Measurements from ENCODE around the gene NCK1. TPM values are rescaled to one million over a fixed set of nuclear protein-coding genes. Genes with fewer than 3 reads are reported as not detected.
"Not testable (repeated sequence)": the region's sequence is repeated elsewhere in the genome, so short reads cannot be mapped to it uniquely, and the experiment has no call there.

Gene NCK1
- total RNA-seq, 2 experiments from 2014 or later: 36.3 to 39.1 TPM

DNA sequence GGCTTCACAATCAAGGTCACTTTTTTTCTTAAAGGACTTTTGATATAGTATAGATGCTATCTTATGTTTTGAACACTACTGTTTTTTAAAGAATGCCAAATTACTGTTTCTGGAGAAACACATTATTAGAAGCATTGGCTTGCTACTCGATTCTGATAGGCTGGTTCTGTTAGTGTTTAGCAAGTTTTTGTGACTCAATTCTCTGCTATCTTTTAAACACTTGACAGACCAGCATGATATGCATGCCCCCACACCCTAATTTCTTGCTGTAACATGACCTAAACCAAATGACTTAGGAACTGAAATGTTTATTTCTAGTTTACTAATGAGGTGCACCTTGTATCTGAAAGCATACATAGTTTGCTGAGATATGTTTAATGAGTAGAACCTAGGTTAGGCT is 90.3 kb downstream of the NCK1 start:
- ATAC-seq (no peak), DNase-seq (no peak)
- POLR2A ChIA-PET: no interaction called here
- H3K27ac Mint-ChIP-seq: no peak overlapping the region
- CTCF ChIA-PET: no interaction called here
- H3K4me1 Mint-ChIP-seq (ENCODE audit: low read depth): peaks cover 4% of the 10 kb centered on the region
- peaks cover 4% of the 10 kb centered on the region for H3K36me3 Mint-ChIP-seq (ENCODE audit: low read depth)
- H3K27me3 Mint-ChIP-seq (ENCODE audit: low read depth): no peaks in the 10 kb centered on the region
- no peaks in the 10 kb centered on the region for H3K9me3 Mint-ChIP-seq (ENCODE audit: insufficient read depth)
- no peak overlapping the region for H3K4me3 Mint-ChIP-seq

- Mint-ChIP-seq H3K27ac (no peak overlapping the region), H3K4me1 (ENCODE audit: low read depth) (peaks cover 4% of the 10 kb centered on the region), H3K27me3 (ENCODE audit: low read depth) (no peaks in the 10 kb centered on the region), H3K9me3 (ENCODE audit: insufficient read depth) (no peaks in the 10 kb centered on the region), H3K36me3 (ENCODE audit: low read depth) (peaks cover 2% of the 10 kb centered on the region), H3K4me3 (no peak overlapping the region)
- CTCF ChIA-PET: no interaction called here
- POLR2A ChIA-PET: no interaction called here
- DNase-seq (no peak), ATAC-seq (no peak)
Observed at GRCh38 chr3:136954251-136954650, 92.2 kb downstream of the NCK1 start.

DNA sequence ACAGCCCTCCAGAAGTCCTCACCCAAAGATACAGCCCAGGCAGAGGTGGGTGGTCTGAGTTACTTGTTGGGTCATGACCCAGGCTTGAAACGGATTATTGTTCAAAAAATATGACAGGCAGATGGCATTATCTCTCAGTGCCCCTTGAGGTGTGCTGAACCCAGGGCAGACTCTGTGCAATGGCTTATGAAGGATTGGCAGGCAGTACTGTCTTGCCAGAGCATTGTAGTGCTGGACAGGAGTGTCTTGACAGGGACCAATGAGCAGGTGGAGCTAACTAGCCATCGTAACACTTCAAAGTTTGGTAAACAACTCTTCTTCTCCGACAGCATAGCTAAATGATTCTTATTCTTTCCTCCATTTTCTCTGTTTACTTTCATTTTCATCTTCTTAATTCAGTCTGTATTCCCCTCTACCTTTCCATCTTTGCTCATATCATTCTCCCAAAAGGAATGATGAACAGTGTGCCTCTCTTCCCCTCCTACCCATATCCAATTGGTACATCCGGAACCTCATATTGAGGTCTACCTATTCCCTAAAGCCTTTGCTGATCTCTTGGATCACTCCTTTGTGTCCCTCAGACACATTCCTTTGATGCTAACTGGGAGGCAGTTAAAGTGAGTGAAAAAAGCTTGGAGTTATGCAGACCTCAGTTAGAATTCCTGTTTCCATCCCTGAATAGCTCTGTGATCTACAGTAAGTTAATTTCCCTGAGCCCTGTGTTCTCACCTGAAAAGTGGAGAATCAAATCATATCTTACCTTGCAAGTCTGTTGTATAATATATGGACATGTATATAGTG is 93.2 kb downstream of the NCK1 start:
- Mint-ChIP-seq H3K27me3 (ENCODE audit: low read depth) (no peaks in the 10 kb centered on the region), H3K4me1 (ENCODE audit: low read depth) (peaks cover 4% of the 10 kb centered on the region), H3K4me3 (no peak overlapping the region), H3K9me3 (ENCODE audit: insufficient read depth) (no peaks in the 10 kb centered on the region), H3K27ac (no peak overlapping the region), H3K36me3 (ENCODE audit: low read depth) (peaks cover 6% of the 10 kb centered on the region)
- ChIA-PET POLR2A (no interaction called here), CTCF (no interaction called here)
- no peak for ATAC-seq
- no peak for DNase-seq

DNA sequence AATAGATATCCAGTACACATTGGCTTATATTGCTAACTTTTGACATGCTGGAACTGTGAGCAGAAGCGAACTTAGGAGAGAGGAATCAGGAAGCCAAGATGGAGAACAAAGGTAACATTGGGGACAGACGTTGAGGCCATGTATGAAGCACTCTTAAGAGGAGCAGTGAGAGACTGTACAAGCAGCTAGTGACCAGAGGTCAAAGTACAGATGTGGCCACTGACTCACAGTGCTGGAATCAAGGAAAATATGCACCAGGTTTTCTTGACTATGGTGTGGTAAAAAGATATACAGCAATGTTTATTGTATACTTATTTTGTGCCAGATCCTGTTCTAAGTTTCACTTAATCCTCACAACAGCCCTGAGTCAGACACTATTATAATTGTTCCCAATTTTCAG is 93.8 kb downstream of the NCK1 start:
- Mint-ChIP-seq H3K27me3 (ENCODE audit: low read depth) (no peaks in the 10 kb centered on the region), H3K27ac (no peak overlapping the region), H3K4me3 (no peak overlapping the region), H3K9me3 (ENCODE audit: insufficient read depth) (no peaks in the 10 kb centered on the region), H3K4me1 (ENCODE audit: low read depth) (peaks cover 4% of the 10 kb centered on the region), H3K36me3 (ENCODE audit: low read depth) (peaks cover 6% of the 10 kb centered on the region)
- ATAC-seq: no peak
- DNase-seq: no peak
- ChIA-PET CTCF (no interaction called here), POLR2A (no interaction called here)

DNA sequence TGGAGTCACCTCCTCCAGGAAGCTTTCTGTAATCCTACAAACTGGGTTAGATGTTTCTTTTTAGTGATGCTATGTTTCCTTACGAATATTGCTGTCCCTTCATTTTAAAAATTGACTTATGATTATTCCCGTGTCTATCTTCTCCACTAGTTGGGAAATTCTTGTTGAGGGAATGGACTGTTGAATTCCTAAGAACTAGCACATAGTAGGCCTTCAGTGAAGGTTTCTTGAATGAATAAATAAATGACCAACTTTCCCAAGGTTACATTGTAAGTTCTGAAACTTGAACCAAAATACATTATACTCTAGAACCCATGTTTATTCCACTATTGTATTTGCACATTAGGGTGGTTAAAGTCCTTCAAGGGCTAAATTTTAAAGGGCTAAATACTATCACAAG is 95.0 kb downstream of the NCK1 start:
- H3K4me3 Mint-ChIP-seq: no peak overlapping the region
- ChIA-PET CTCF (interaction anchor here (0.6 to 0.8 kb wide), 2 partner anchors 95 to 267 kb away, joined by 3 read pairs; no protein-coding TSS in a partner anchor), POLR2A (no interaction called here)
- no peaks in the 10 kb centered on the region for H3K9me3 Mint-ChIP-seq (ENCODE audit: insufficient read depth)
- H3K27ac Mint-ChIP-seq: no peak overlapping the region
- ATAC-seq: no peak
- DNase-seq: no peak
- H3K27me3 Mint-ChIP-seq (ENCODE audit: low read depth): no peaks in the 10 kb centered on the region
- H3K4me1 Mint-ChIP-seq (ENCODE audit: low read depth): peaks cover 4% of the 10 kb centered on the region
- peaks cover 6% of the 10 kb centered on the region for H3K36me3 Mint-ChIP-seq (ENCODE audit: low read depth)

GRCh38 chr3:136957751-136958288 is 95.8 kb downstream of the NCK1 start, which contains the start of gene IL20RB:
Gene IL20RB (plus strand): TSS chr3:136957983. CDS start chr3:136958114, 131 bp downstream.
- Mint-ChIP-seq H3K4me1 (ENCODE audit: low read depth) (peaks cover 4% of the 10 kb centered on the region), H3K9me3 (ENCODE audit: insufficient read depth) (no peaks in the 10 kb centered on the region), H3K4me3 (no peak within 1 kb of the TSS), H3K27me3 (ENCODE audit: low read depth) (no peaks in the 10 kb centered on the region), H3K36me3 (ENCODE audit: low read depth) (peaks cover 4% of the 10 kb centered on the region), H3K27ac (no peak within 1 kb of the TSS)
- ChIA-PET POLR2A (no interaction called here), CTCF (interaction anchor here (0.6 to 1.5 kb wide), 2 partner anchors 100 to 268 kb away, joined by 3 read pairs; no protein-coding TSS in a partner anchor)
- no peak for ATAC-seq
- DNase-seq: no peak

- peaks cover 4% of the 10 kb centered on the region for H3K36me3 Mint-ChIP-seq (ENCODE audit: low read depth)
- peaks cover 4% of the 10 kb centered on the region for H3K4me1 Mint-ChIP-seq (ENCODE audit: low read depth)
- no peak for DNase-seq
- ChIA-PET CTCF (interaction anchor here (1.5 kb wide), 2 partner anchors 8 to 101 kb away, joined by 3 to 4 read pairs; no protein-coding TSS in a partner anchor), POLR2A (no interaction called here)
- H3K4me3 Mint-ChIP-seq: no peak overlapping the region
- no peak overlapping the region for H3K27ac Mint-ChIP-seq
- H3K27me3 Mint-ChIP-seq (ENCODE audit: low read depth): no peaks in the 10 kb centered on the region
- H3K9me3 Mint-ChIP-seq (ENCODE audit: insufficient read depth): no peaks in the 10 kb centered on the region
- ATAC-seq: no peak
Observed at GRCh38 chr3:136958939-136959338, 96.9 kb downstream of the NCK1 start.

GRCh38 chr3:136959599-136959998 is 97.6 kb downstream of the NCK1 start:
- DNase-seq (no peak), ATAC-seq (no peak)
- ChIA-PET CTCF (interaction anchor here (1.5 kb wide), 1 partner anchor 9 kb away, joined by 4 read pairs; no protein-coding TSS in a partner anchor), POLR2A (interaction anchor here (0.5 to 0.6 kb wide), 2 partner anchors 18 to 97 kb away, joined by 4 to 5 read pairs; no protein-coding TSS in a partner anchor)
- Mint-ChIP-seq H3K27me3 (ENCODE audit: low read depth) (no peaks in the 10 kb centered on the region), H3K36me3 (ENCODE audit: low read depth) (peaks cover 4% of the 10 kb centered on the region), H3K27ac (no peak overlapping the region), H3K4me3 (no peak overlapping the region), H3K4me1 (ENCODE audit: low read depth) (peaks cover 4% of the 10 kb centered on the region), H3K9me3 (ENCODE audit: insufficient read depth) (no peaks in the 10 kb centered on the region)

DNA sequence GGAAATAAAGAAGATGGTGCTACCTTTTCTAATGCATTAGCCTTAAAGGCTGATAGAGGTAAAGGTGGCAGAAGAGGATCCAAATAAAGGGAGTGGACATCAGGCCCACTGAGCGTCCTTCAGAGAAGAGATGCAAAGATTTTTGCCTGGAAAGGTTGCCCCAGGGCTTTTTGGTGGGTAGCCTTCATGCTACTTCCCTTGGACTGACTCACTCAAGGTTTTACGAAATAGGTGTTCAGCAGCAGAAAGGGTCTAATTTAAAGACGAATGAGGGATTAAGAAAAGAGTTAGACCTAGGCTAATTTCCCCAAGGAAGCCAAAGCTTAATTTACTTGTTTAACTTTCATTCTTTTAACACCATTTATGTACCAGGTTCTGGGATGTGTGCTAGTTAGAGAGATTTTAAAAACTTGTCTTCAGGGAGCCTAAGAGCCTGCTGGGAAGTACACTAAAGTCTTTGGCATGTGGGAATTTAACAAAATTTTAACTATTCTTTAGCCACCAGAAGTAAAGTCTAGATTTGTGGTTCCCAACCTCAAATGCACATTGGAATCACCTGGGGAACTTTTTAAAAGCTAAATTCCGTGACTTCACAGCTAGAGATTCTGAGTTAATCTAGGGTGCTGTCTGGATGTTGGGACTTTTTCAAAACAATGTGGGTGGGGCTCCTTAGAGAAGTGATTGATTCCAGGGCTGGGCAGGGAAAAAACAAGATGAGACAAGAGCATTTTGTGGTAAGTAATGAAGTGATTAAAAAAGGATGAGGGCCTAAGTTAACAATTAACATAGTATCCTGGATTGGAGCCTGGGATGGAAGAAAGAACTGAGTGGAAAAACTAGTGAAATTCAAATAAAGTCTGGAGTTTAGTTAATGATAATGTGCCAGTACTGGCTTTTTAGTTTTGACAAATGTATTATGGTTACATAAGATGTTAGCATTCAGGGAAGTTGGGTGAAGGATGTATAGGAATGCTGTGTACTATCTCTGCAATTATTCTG is 99.1 kb downstream of the NCK1 start:
- Mint-ChIP-seq H3K27me3 (ENCODE audit: low read depth) (no peaks in the 10 kb centered on the region), H3K36me3 (ENCODE audit: low read depth) (peaks cover 4% of the 10 kb centered on the region), H3K27ac (no peak overlapping the region), H3K4me3 (no peak overlapping the region), H3K9me3 (ENCODE audit: insufficient read depth) (no peaks in the 10 kb centered on the region), H3K4me1 (ENCODE audit: low read depth) (no peaks in the 10 kb centered on the region)
- CTCF ChIA-PET: interaction anchor here (1.2 to 1.4 kb wide), 2 partner anchors 98 to 208 kb away, joined by 3 read pairs; partner anchors contain the start of gene STAG1
- POLR2A ChIA-PET: no interaction called here
- no peak for DNase-seq
- no peak for ATAC-seq

DNA sequence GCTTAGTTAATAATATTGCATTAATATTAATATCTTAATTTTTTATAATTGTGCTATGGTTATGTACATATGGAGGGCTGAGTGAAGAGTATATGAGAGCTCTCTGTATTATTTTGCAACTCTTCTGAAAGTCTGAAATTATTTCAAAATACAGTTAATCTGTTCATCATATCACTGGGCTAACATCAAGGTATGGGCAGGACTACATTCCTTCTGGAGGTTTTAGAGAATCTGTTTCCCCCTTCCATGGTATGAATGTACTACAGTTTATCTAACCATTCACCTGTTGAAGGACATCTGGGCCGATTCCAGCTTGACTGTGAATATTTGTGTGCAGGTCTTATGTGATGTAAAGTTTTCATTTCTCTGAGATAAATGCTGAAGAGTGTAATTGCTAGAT is 100.9 kb downstream of the NCK1 start:
- ChIA-PET POLR2A (no interaction called here), CTCF (interaction anchor here (1.4 kb wide), 1 partner anchor 100 kb away, joined by 3 read pairs; no protein-coding TSS in a partner anchor)
- DNase-seq (no peak), ATAC-seq (no peak)
- peaks cover 4% of the 10 kb centered on the region for H3K36me3 Mint-ChIP-seq (ENCODE audit: low read depth)
- no peaks in the 10 kb centered on the region for H3K9me3 Mint-ChIP-seq (ENCODE audit: insufficient read depth)
- no peaks in the 10 kb centered on the region for H3K27me3 Mint-ChIP-seq (ENCODE audit: low read depth)
- H3K27ac Mint-ChIP-seq: no peak overlapping the region
- no peak overlapping the region for H3K4me3 Mint-ChIP-seq
- H3K4me1 Mint-ChIP-seq (ENCODE audit: low read depth): no peaks in the 10 kb centered on the region

DNA sequence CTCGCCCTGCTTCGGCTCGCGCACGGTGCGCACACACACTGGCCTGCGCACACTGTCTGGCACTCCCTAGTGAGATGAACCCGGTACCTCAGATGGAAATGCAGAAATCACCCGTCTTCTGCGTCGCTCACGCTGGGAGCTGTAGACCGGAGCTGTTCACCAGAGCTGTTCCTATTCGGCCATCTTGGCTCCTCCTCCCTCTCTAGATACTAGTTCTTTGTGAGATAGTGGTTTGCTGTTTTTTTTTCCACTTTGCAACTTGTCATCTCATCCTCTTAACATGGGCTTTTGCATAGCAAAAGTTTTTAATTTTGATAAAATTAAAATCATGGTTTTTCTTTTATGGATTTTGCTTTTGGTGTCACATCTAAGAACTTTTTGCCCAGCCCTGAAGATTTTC is 107.5 kb downstream of the NCK1 start:
- POLR2A ChIA-PET; H3K36me3 Mint-ChIP-seq (ENCODE audit: low read depth); ATAC-seq; DNase-seq; H3K4me1 Mint-ChIP-seq (ENCODE audit: low read depth); H3K4me3 Mint-ChIP-seq; H3K27ac Mint-ChIP-seq; H3K27me3 Mint-ChIP-seq (ENCODE audit: low read depth); CTCF ChIA-PET: not testable (repeated sequence)
- H3K9me3 Mint-ChIP-seq (ENCODE audit: insufficient read depth): peaks cover 12% of the 10 kb centered on the region

All from activated CD8-positive, alpha-beta T cell treated with anti-CD3 and anti-CD28 coated beads, Interleukin-2, amount 10 ng/mL, durations not matched to agents 7 days and 5 days (primary cell).